ENCODE results near the gene SACM1L.

SACM1L gene

GRCh38 chr3:45787551-45787950, 98.4 kb downstream of the SACM1L start:
- DNase-seq (ENCODE audit: low read depth), result no peak

GRCh38 chr3:45789235-45789812, 100.1 kb downstream of the SACM1L start:
- DNase-seq (ENCODE audit: low read depth), result no peak

GRCh38 chr3:45790596-45790995, 101.4 kb downstream of the SACM1L start:
- DNase-seq (ENCODE audit: low read depth), result no peak

- DNase-seq (ENCODE audit: low read depth), result no peak
These were observed 102.8 kb downstream of the SACM1L start for GRCh38 chr3:45792036-45792435.

- DNase-seq (ENCODE audit: low read depth), result no peak
These were observed 103.4 kb downstream of the SACM1L start for GRCh38 chr3:45792516-45793172.

- no peak for DNase-seq (ENCODE audit: low read depth)
These were observed 104.4 kb downstream of the SACM1L start for GRCh38 chr3:45793482-45794176.

- no peak for DNase-seq (ENCODE audit: low read depth)
These were observed 105.0 kb downstream of the SACM1L start for GRCh38 chr3:45794177-45794560.

GRCh38 chr3:45794660-45795059, 105.5 kb downstream of the SACM1L start:
- DNase-seq (ENCODE audit: low read depth), result no peak
